RWPE1 (cell line): Measurements from ENCODE around the gene ACER3.
"Not testable (repeated sequence)": the region's sequence is repeated elsewhere in the genome, so short reads cannot be mapped to it uniquely, and the experiment has no call there.

Source experiments
- CTCF ChIA-PET: fragments of 350-600 bp; sonication (Branson Sonifier 250); formaldehyde crosslinking; extraction: SDS; loops from one replicate; lab custom pipeline; 2021; lab: Yijun Ruan, JAX
- POLR2A ChIA-PET: fragments of 400-600 bp; formaldehyde crosslinking; extraction: SDS; loops from one replicate; lab custom pipeline; 2020; ENCODE audit warnings: antibody characterized with exemption; ENCODE audit not compliant: low non-redundant PET; lab: Yijun Ruan, JAX
- DNase-seq: peaks from one replicate; pipeline ENCODE4 v3.0.0; 2012; ENCODE audit warnings: low spot score
- H3K27ac ChIP-seq: fragments of 450-650 bp; 2 replicates; pipeline ENCODE4 v1.5.1; 2017
- CTCF ChIP-seq: fragments of 450-650 bp; conservative IDR thresholded peaks from 2 replicates; pipeline ENCODE4 v1.5.1; 2017; ENCODE audit warnings: low read depth, mild to moderate bottlenecking

Gene ACER3

GRCh38 chr11:76860539-76861475 lies at the start of gene ACER3:
Gene ACER3 (plus strand): TSS chr11:76860918. CDS start chr11:76860977, 59 bp downstream.
- ChIA-PET CTCF (interaction anchor here (0.6 to 1.0 kb wide), 4 partner anchors 27 to 127 kb away, joined by 3 to 7 read pairs (median 4); no protein-coding TSS in a partner anchor), POLR2A (interaction anchor here (0.5 to 0.6 kb wide), 3 partner anchors 38 to 90 kb away, joined by 4 to 8 read pairs (median 5); no protein-coding TSS in a partner anchor)
- H3K27ac ChIP-seq: peak within 1 kb of the TSS; percentile 92
- TF ChIP-seq CTCF: peak; percentile 47
- peak; percentile 92 for DNase-seq

- DNase-seq: no peak
- no peak overlapping the region for H3K27ac ChIP-seq
- ChIA-PET POLR2A (interaction anchor here (0.6 kb wide), 1 partner anchor 41 kb away, joined by 3 read pairs; no protein-coding TSS in a partner anchor), CTCF (interaction anchor here (0.6 to 0.9 kb wide), 2 partner anchors 107 to 108 kb away, joined by 3 read pairs; no protein-coding TSS in a partner anchor)
- TF ChIP-seq CTCF: no peak
Measured at GRCh38 chr11:76811259-76811658, 49.5 kb upstream of the ACER3 start.

GRCh38 chr11:76814414-76814813 lies 46.3 kb upstream of the ACER3 start:
- no peak for TF ChIP-seq CTCF
- no peak overlapping the region for H3K27ac ChIP-seq
- DNase-seq: no peak
- CTCF ChIA-PET: no interaction called here
- POLR2A ChIA-PET: no interaction called here

- POLR2A ChIA-PET, DNase-seq, CTCF ChIA-PET, H3K27ac ChIP-seq: not testable (repeated sequence)
Measured at GRCh38 chr11:76815678-76816077, 45.0 kb upstream of the ACER3 start.

GRCh38 chr11:76820184-76820566 lies 40.5 kb upstream of the ACER3 start:
- DNase-seq: no peak
- TF ChIP-seq CTCF: no peak
- POLR2A ChIA-PET: no interaction called here
- CTCF ChIA-PET: interaction anchor here (0.7 kb wide), 1 partner anchor 100 kb away, joined by 4 read pairs; no protein-coding TSS in a partner anchor
- no peak overlapping the region for H3K27ac ChIP-seq

- CTCF ChIA-PET, H3K27ac ChIP-seq, POLR2A ChIA-PET, DNase-seq: not testable (repeated sequence)
Measured at GRCh38 chr11:76821396-76821795, 39.3 kb upstream of the ACER3 start.

GRCh38 chr11:76822406-76822805 lies 38.3 kb upstream of the ACER3 start:
- no peak overlapping the region for H3K27ac ChIP-seq
- ChIA-PET POLR2A (interaction anchor here (0.6 kb wide), 1 partner anchor 39 kb away, joined by 5 read pairs; no protein-coding TSS in a partner anchor), CTCF (no interaction called here)
- no peak for DNase-seq
- no peak for TF ChIP-seq CTCF
